Measurements from ENCODE around the gene MACROH2A2. TPM values are rescaled to one million over a fixed set of nuclear protein-coding genes. Genes with fewer than 3 reads are reported as not detected.

MACROH2A2 gene
- total and polyA plus RNA-seq, 2 of the 4 experiments (the other 2 are of a cell fraction): 16.1 to 17.4 TPM

DNA sequence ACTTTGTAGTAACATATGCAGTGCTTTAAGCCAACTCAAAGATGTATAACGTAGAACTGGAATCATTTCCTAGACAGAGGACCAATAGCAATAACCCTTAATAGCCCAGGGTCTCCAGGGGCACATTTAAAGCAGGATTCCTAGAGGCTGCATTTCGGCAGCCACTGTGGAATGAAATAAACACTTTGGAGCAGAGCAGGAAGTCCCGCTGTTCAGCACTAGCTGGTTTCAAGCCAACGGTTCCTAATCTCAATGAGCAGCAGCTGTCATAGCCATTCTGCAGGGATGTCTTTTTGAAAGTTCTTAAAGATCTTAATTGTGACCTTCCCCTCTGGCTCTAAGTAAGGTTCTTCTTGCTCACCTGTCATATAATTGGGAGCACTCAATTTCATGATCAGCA, 18.4 kb upstream of the MACROH2A2 start:
- Histone ChIP-seq H2AFZ (replicated peaks; ENCODE audit: low read length, poor library complexity) (no peak overlapping the region), H3K36me3 (ENCODE audit: control insufficient read depth, insufficient read depth, low read length) (no peaks in the 10 kb centered on the region), H2BK15ac (ENCODE audit: low read depth, low read length) (no peak overlapping the region), H3K9ac (ENCODE audit: low read depth, low read length) (no peak overlapping the region), H4K20me1 (ENCODE audit: insufficient read depth, low read length) (no peaks in the 10 kb centered on the region), H4K91ac (ENCODE audit: insufficient read depth, low read depth, low read length) (no peak overlapping the region), H2BK20ac (ENCODE audit: low read depth, low read length) (no peak overlapping the region), H3K9me3 (ENCODE audit: control insufficient read depth, insufficient read depth, low read length) (peaks cover 5% of the 10 kb centered on the region), H3K4me1 (ENCODE audit: control insufficient read depth, insufficient read depth, low read length) (no peaks in the 10 kb centered on the region), H2AK5ac (ENCODE audit: low read depth, low read length) (no peak overlapping the region), H3K79me1 (ENCODE audit: low read depth in 1 of 2, low read length in 2 of 2) (no peaks in the 10 kb centered on the region), H3K27ac (ENCODE audit: insufficient read depth, low read length) (no peak overlapping the region), H4K5ac (ENCODE audit: low read depth, low read length) (no peak overlapping the region), H3K56ac (ENCODE audit: extremely low read depth, insufficient read depth, low read length) (no peak overlapping the region), H3K23ac (ENCODE audit: low read depth, low read length) (no peak overlapping the region), H3K4me3 (ENCODE audit: insufficient read depth, low read depth, low read length) (no peak overlapping the region), H4K8ac (ENCODE audit: low read depth in 2 of 2, low read length in 2 of 2) (no peak overlapping the region), H3K4ac (ENCODE audit: low read depth, low read length) (no peak overlapping the region), H3K14ac (replicated peaks; ENCODE audit: low read depth, low read length) (no peak overlapping the region), H3K27me3 (ENCODE audit: control insufficient read depth, insufficient read depth, low read length) (peaks cover 25% of the 10 kb centered on the region), H2AK9ac (replicated peaks; ENCODE audit: low read depth, low read length, poor library complexity) (no peak overlapping the region), H3K9me1 (ENCODE audit: insufficient read depth, low read length) (no peaks in the 10 kb centered on the region), H2BK5ac (ENCODE audit: low read depth, low read length, poor library complexity, severe bottlenecking) (no peak overlapping the region), H3K18ac (ENCODE audit: low read depth, low read length) (no peak overlapping the region), H2BK120ac (ENCODE audit: low read depth, low read length) (no peak overlapping the region), H3K4me2 (ENCODE audit: low read depth, low read length) (no peak overlapping the region)
- WGBS, 2 experiments (ENCODE audit: extremely low coverage in 2 of 2, insufficient read length in 1 of 2): no CpG with 5 or more reads among the region's 4 CpGs
- TF ChIP-seq USF2 (IDR thresholded peaks at IDR 0.05; ENCODE audit: low read depth, low read length) (no peak), MAFK (IDR thresholded peaks at IDR 0.05; ENCODE audit: low read depth, low read length) (no peak), NFE2L2 (IDR thresholded peaks at IDR 0.05; ENCODE audit: low read depth, low read length) (no peak), RAD21 (IDR thresholded peaks at IDR 0.05; ENCODE audit: low read length) (no peak), MAZ (IDR thresholded peaks at IDR 0.05; ENCODE audit: borderline replicate concordance, low read depth, low read length) (no peak), BHLHE40 (IDR thresholded peaks at IDR 0.05; ENCODE audit: low read depth, low read length) (no peak), POLR2A (IDR thresholded peaks at IDR 0.05; ENCODE audit: low read depth, low read length) (no peak), SMC3 (IDR thresholded peaks at IDR 0.05; ENCODE audit: low read depth, low read length) (no peak), RFX5 (IDR thresholded peaks at IDR 0.05; ENCODE audit: low read depth, low read length) (no peak), CTCF (conservative IDR thresholded peaks at IDR 0.05; ENCODE audit: low read depth, low read length) (no peak)
- DNase-seq (no peak), ATAC-seq (ENCODE audit: low read depth) (no peak)
- dilution Hi-C loops (cut with HindIII; ENCODE audit: low sequenced_read_pairs, unreplicated experiment): no loop called here
- POLR2A ChIA-PET (ENCODE audit: unreplicated experiment): no interaction called here
- in situ Hi-C loops (cut with MboI; ENCODE audit: low sequenced_read_pairs): no loop called here
- CTCF ChIA-PET: no interaction called here
- intact Hi-C loops (cut with micrococcal nuclease): no loop called here
- BruUV-seq (replicated peaks): no TSS peak
